Testis (tissue), 2 donors: Measurements from ENCODE around the gene FOXC2.

ENCODE experiments used
- POLR2A ChIP-seq: fragments of 450-650 bp; IDR thresholded peaks from one replicate; pipeline ENCODE4 v1.6.1; 2017; ENCODE audit warnings: antibody characterized with exemption, mild to moderate bottlenecking, moderate library complexity
- TF ChIP-seq, protein P1 (sequence below), 3 experiments: fragments of 450-650 bp in 2 of 3; fragments of 200-600 bp in 1 of 3; sonication (generic) in 1 of 3; IDR thresholded peaks; one replicate each; pipeline ENCODE4 v1.5.1; 2016 to 2019; ENCODE audit warnings: antibody characterized with exemption in 3 of 3, mild to moderate bottlenecking in 2 of 3, moderate library complexity in 1 of 3

DNA sequence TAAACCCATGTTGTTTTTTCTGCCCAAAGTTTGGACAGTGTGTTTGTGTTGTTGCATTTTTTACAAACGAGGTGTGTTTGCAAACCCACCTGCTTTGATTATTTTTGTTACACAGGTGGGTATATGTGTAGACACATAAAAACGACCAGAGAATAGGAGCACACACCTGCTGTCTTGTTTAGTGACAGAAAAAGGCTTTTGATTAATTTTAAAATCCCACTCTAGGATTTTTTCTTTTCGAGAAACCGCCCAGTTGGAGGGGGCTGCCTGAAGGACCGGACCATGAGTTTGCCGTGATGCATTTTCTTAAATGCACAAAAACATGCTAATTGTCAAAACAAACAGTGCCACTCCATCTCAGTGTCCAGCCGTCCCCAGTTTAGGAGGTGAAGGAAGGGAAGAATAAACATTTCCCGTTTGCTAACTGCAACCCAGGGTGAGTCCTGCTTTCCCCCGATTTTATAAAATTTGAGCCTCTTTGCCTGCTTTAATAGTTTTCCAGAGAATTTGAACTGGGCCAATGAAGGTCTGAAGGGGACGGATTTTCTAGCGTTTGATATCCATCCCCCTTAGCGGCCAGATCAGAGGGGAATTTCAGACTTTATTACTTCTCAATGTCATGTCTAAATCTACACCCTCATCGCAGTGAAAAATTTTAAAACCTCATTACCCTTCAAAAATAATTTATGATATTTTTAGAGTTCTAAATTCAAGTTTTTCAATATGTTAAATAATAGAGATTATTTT is 3.2 kb downstream of the FOXC2 start:
- TF ChIP-seq, protein P1, sequence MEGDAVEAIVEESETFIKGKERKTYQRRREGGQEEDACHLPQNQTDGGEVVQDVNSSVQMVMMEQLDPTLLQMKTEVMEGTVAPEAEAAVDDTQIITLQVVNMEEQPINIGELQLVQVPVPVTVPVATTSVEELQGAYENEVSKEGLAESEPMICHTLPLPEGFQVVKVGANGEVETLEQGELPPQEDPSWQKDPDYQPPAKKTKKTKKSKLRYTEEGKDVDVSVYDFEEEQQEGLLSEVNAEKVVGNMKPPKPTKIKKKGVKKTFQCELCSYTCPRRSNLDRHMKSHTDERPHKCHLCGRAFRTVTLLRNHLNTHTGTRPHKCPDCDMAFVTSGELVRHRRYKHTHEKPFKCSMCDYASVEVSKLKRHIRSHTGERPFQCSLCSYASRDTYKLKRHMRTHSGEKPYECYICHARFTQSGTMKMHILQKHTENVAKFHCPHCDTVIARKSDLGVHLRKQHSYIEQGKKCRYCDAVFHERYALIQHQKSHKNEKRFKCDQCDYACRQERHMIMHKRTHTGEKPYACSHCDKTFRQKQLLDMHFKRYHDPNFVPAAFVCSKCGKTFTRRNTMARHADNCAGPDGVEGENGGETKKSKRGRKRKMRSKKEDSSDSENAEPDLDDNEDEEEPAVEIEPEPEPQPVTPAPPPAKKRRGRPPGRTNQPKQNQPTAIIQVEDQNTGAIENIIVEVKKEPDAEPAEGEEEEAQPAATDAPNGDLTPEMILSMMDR (IDR thresholded peaks at IDR 0.05) = no peak
- no peak for TF ChIP-seq POLR2A
